A549 (cell line): ENCODE data around the gene PTPRE.

Source experiments
- CHD2 ChIP-seq: fragments of 150-350 bp; IDR thresholded peaks from 2 replicates; pipeline ENCODE4 v1.6.1; 2014; ENCODE audit warnings: low read length; ENCODE audit not compliant: partially characterized antibody
- CTCF ChIP-seq: fragments of >200 bp; sonication (Bioruptor Twin); formaldehyde crosslinking; IDR thresholded peaks from 3 replicates; pipeline ENCODE4 v1.5.1; 2016
- E2F6 ChIP-seq: IDR thresholded peaks from 2 replicates; pipeline ENCODE4 v1.6.1; 2012; ENCODE audit warnings: low read depth, borderline replicate concordance
- EP300 ChIP-seq, 2 experiments: fragments of >200 bp; sonication (Bioruptor Twin); formaldehyde crosslinking; IDR thresholded peaks; 2 replicates in 1 of 2; 3 replicates in 1 of 2; pipeline ENCODE4 v1.6.1; 2016 to 2017
- JUNB ChIP-seq: fragments of >200 bp; sonication (Bioruptor Twin); formaldehyde crosslinking; IDR thresholded peaks from 2 replicates; pipeline ENCODE4 v1.6.1; 2016
- MAX ChIP-seq: IDR thresholded peaks from 2 replicates; pipeline ENCODE4 v1.6.1; 2012
- POLR2A ChIP-seq: IDR thresholded peaks from 2 replicates; pipeline ENCODE4 v1.6.1; 2012; ENCODE audit warnings: mild to moderate bottlenecking, low read length
- RAD21 ChIP-seq, 2 experiments: fragments of >200 bp in 1 of 2; sonication (Bioruptor Twin) in 1 of 2; formaldehyde crosslinking in 1 of 2; IDR thresholded peaks in 1 of 2; conservative IDR thresholded peaks in 1 of 2; 2 replicates in 1 of 2; 3 replicates in 1 of 2; pipeline ENCODE4 v1.6.1; 2012 to 2018; ENCODE audit warnings: inconsistent platforms in 1 of 2
- RCOR1 ChIP-seq: fragments of 150-350 bp; IDR thresholded peaks from 2 replicates; pipeline ENCODE4 v1.6.1; 2014; ENCODE audit warnings: antibody characterized with exemption, low read length, low read depth
- RFX5 ChIP-seq: fragments of 450-650 bp; IDR thresholded peaks from 2 replicates; pipeline ENCODE4 v1.7.1; 2014; ENCODE audit warnings: antibody characterized with exemption, mild to moderate bottlenecking, moderate library complexity
- USF2 ChIP-seq: fragments of 450-650 bp; IDR thresholded peaks from 2 replicates; pipeline ENCODE4 v1.6.1; 2014; ENCODE audit warnings: antibody characterized with exemption
- ZNF302 ChIP-seq: fragments of 250-450 bp; sonication (Bioruptor Pico); IDR thresholded peaks from 2 replicates; pipeline ENCODE4 v1.9.0; 2021; ENCODE audit warnings: inconsistent platforms, mild to moderate bottlenecking, moderate library complexity

DNA sequence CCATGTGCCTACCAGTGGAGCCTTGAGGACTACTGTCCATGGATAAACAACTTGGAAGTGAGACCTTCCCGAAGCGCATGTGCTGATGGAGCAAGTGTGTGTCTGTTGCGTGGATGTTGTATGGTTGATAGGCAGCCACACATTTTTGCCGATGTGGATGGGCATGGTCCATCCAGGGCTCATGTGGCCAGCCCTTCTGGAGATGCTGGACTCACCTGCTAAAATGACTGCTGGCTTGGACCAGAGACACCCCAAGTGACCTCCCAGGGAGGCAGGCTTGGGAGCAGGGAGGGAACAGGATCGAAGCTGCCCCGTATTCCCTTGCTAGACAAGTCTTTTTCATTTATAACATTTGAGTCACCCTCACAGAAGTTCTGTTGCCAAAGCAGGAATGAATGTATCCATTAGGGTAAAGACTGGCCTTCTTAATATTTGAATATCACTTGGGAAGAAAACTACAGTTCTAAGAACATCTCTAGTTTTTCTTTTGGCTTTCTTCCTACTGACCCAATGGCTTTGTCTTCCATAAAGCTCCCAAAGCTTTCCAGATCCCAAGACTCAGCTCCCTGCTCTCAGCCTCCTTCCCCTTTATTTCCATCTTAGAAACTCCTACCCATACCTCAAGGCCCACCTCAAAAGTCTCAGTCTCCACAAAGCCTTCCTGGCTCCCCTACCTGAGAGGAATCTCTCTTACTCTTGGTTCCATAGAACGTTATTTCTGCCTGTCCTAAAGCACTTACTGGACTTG is 3.0 kb downstream of the PTPRE start:
- TF ChIP-seq RCOR1 (no peak), CTCF (no peak), POLR2A (no peak), JUNB (no peak), USF2 (no peak), EP300 (IDR thresholded peaks at IDR 0.05) (no peak), MAX (no peak), RFX5 (no peak), CHD2 (no peak), ZNF302 (CRISPR knock-in tag) (no peak), E2F6 (no peak), RAD21 (conservative IDR thresholded peaks at IDR 0.05 in 1 of 2, IDR thresholded peaks at IDR 0.05 in 1 of 2) (no peak)
